CD4-positive, alpha-beta T cell treated with Interleukin-10 for 1 hour (primary cell): ENCODE results near the gene TBXA2R.

Experiments
- DNase-seq: peaks from one replicate; pipeline ENCODE4 v3.0.0-alpha.2; 2020

The TBXA2R gene

DNA sequence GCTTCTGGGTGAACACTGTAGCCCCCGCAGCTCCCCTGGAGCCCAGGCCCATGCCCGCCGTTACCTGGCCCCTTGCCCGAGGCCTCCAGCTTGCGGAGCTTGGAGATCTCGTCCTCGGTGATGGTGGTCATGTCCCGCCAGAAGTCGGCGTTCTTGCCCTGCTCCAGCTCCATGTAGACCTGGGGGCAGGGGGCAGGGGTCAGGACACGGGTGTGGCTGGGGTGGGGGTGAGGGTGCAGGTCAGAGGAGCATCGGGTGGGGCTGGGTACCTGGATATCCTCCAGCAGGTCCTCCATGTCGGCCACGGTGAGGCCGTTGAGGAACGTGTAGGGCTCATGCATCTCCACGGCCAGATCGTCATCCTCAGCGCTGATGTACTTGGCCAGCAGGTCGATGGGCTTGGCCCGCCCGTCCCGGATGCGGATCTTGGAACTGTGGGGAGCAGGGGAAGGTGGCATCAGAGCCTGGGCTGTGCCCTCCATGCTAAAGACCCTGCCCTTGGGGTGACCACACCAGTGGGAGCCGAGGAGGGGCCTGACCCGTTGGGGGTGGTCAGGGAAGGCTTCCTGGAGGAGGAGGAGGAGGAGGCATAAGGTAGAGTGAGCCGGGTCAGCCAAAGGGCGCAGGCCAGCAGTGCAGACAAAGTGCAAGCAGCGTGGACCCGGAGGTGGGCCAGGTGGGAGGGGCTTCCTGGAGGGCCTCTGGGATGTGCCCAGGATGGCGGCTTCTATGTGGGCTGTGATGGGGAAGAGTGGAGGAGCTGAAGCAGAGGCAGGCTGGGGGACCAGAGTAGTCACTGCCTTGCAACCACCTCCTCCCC, 12.3 kb upstream of the TBXA2R start:
- no peak for DNase-seq

DNA sequence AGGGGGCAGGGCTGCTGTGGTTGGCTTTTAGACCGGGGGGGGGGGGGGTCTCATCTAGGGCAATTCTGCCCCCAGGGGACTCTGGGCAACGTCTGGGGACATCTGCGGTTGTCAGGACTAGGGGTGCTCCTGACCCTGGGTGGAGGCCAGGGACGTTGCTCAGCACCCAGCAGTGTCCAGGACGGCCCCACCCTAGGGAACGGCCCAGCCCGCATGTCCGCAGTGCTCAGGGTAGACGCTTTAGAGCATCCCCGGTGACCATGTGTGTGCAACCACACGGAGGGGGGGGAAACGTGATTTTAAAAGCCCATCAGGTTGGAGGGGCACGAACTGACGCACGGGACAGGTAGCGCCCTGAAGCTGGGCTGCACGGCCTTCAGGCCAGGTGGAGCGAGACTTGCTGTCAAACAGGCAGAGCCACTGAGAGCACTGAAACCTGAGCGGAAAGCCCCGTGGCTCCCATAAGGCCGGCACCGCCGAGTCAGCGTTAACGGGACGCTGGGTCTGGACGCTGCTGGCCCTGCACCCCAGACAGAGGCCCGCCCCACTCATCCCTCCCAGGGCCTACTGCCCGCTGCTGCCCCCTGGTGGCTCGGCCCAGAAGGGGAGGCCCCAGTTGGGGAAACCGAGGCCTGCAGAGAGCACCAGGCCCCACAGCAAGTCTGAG, 11.6 kb upstream of the TBXA2R start:
- DNase-seq: peak; percentile 53

- no peak for DNase-seq
These were observed 10.8 kb upstream of the TBXA2R start for GRCh38 chr19:3617463-3617862.

GRCh38 chr19:3615524-3616135, 9.0 kb upstream of the TBXA2R start:
- DNase-seq: no peak

GRCh38 chr19:3614858-3615505, 8.3 kb upstream of the TBXA2R start:
- DNase-seq: no peak

DNA sequence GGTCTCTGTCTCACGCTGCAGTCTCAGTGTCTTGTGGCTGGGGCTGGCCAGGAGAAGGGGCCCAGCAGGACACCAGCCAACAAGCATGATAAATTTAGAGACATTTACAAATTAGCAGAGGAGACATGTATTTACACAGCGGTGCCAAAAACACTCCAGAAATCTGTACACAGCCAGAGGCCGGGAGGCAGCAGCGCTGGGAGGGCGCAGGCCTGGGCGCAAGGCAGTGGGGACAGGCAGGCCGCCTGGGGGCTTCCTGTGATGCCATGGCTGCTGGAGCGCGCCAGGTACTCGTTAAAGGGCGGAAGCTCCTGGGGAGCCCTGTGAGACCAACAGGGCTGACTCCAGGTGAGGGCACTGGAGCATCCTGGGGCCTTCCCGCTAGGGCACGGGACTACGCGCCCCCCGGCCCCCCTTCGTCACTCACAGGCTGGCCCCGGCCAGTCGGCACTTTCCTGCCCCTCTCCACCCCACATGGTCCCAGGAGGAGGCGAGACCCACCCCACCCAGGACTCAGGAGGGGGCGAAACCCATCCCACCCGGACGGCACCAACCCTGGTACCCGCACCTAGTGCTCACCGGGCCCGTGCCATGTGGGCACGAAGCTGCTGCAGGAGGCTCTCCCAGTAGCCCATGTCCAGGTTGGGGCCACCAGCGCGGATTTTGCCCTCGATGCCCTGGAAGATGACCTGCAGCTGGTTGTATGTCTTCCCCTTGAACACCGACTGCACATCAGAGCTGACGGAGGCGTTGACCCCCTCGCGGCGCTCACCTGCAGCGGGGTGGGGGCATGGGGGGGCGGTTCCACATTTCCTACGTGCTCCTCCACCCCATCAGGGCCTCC, 7.4 kb upstream of the TBXA2R start:
- DNase-seq: no peak

DNA sequence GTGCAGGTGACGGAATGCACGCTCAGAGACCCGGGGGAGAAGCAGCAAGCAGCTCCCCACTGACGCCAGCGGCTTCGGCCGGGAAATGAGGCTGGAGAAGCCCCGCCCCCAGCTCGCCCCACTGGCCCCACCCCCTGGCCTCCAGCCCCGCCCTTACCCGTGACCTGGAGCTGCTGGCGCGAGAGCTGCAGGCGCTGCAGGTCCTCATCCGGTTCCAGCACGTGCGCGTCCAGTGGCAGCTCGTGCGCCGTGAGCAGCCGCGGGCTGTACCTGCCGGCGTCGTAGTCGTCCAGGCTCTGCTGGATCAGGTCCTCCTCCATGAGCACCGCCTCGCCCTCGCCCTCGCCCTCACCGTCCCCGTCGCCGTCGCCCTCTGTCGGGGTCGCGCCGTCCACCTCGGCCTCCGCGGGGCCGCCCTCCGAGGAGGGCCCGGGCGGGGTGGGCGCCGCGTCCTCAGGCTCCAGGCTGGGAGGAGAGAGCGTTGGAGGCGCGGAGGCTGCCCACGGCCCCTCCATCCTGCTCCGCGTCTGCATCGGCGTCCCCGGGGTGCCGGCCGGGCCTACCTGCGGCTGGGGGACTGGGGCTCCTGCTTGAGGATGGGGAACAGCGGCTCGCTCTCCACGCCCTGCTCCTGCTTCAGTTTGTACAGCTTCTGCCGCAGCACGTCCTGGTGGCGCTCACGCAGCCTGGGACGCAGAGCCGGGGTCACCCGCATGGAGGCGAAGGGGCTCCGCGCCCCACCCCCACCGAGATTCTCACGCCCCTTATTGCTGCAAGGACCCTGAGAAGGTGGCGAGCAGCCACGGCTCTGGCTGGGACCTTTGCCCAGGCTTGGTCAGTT, 6.4 kb upstream of the TBXA2R start:
- DNase-seq: no peak

- DNase-seq: no peak
These were observed 5.7 kb upstream of the TBXA2R start for GRCh38 chr19:3612330-3612729.

- no peak for DNase-seq
These were observed 5.2 kb upstream of the TBXA2R start for GRCh38 chr19:3611841-3612240.

DNA sequence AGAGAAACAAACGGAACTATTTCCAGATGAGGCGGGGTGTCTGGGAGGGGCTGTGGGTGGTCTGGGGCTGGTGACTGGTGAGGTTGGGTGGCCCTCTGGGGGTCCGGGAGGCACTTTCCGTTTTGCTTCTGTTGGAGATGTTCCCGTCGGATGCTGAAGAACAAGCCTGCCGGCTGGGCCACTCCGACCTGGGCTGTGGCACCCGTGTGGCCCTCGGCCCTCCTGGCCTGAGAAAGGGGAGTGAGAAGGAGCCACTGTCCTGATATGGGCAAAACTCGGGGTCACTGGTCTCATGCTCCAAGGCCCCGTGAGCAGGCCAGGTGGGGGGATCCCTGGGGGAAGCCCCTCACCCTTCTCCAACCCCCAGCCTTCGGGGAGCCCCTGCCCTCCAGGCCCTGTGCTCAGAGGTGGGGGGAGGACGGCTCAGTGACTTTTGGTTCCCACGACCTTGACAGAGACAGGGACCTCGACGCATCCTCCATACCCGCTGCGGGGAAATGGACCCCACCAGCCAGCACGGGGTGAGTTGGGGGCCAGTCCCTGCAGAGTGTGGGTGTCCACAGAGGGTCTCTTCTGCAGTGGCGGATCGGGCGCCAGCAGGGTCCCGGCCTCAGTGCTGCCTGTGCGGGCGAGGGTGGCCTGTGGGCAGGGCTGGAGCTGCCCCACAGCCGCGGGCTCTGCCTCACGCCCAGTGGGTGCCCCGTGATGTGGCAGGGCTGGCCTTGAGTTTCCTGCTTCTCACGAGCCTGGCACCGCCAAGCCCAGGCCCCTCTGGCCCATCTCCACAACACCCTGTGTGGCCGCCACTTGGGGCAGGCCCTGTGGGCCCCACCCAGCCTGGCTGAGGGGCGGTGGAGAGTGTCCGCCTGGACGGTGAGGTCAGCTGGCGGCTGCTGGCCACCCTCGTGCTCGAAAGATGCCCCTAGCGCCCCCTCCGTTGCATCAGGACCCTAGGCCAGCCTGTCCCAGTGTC, 4.4 kb upstream of the TBXA2R start:
- no peak for DNase-seq

GRCh38 chr19:3609779-3610719, 3.4 kb upstream of the TBXA2R start:
- DNase-seq: no peak

GRCh38 chr19:3608750-3609322, 2.2 kb upstream of the TBXA2R start:
- DNase-seq: no peak

DNA sequence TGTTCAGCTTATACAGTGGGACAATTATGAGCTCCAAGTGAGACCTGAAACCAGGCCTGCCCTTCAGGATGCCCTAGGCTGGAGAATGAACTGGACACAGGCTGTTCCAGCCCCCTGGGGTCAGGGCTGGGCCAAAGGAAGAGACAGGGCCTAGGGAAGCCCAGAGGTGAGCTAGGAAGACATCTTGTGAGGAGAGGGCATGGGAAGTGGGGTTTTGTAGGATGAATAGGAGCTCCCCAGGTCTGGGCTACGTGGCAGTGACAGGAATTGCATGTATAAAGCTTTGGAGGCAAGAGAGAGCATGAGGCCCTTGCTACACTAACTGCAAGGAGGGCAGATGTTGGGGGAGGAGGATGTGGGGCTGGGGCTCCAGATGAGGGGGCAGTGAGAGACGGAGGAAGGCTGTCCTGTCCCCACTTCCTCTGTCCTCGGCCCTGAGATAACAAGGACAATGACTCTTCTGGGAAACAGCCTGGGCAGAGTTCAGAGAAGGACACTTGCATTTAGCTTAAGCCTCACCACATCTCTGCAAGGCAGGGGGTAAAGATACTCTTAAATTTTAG, 1.5 kb upstream of the TBXA2R start:
- no peak for DNase-seq

- DNase-seq: no peak
These were observed 816 bp upstream of the TBXA2R start for GRCh38 chr19:3607303-3608078.

DNA sequence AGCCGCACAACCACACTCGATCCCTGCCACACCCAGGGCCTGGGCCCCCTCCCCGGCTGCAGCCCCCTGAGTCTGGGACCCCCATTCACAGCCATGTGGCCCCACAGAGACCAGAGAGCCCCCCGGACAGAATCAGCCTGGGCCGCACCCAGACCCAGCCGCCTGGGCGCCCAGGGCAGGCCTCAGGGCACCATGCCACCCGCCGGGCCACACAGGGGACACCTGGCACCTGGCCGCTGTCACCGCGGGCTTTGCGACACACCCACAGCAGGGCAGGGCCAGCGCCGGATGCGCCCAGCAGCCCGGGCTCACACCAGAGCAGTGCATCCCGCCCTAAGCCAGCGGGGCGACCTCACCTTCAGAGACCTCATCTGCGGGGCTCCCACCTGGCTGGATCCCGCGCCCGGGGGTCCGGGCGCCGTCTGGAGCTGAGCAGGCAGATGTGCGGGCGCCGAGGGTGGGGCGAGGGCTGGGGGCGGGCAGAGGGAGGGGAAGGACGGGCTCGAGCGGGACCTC, 443 bp downstream of the TBXA2R start:
- DNase-seq: peak; percentile 34

DNA sequence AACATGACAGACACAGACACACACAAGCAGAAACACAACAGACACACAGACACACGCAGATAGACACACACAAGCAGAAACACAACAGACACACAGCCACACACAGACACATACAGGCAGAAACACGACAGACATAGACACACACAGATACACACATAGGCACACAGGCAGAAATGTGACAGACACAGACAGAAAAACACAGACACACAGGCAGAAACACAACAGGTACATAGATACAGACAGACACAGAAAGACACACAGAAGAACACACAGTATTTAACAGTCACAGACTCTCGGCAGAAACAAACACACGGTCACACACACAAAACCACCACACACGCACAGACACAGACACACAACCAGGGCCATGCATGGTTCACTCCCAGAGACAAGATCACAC, 905 bp downstream of the TBXA2R start:
- no peak for DNase-seq

- no peak for DNase-seq
These were observed 1.3 kb downstream of the TBXA2R start for GRCh38 chr19:3605361-3605760.

GRCh38 chr19:3604987-3605343, 1.7 kb downstream of the TBXA2R start:
- DNase-seq: peak; percentile 39
